ENCODE measurements around the gene TLE6. TPM values are rescaled to one million over a fixed set of nuclear protein-coding genes. Genes with fewer than 3 reads are reported as not detected.
A peak's percentile ranks its signal among the peaks of the same experiment; 100 is the strongest.

TLE6 gene
- total and polyA plus RNA-seq, 10 of the 15 experiments (the other 5 are each of a cell fraction or from before 2014, with no cell fraction given): 2.7 to 13.8 (median 6.4) TPM

GRCh38 chr19:2974342-2975041 is 2.9 kb upstream of the TLE6 start:
- Histone ChIP-seq H3K27me3 (replicated peaks in 1 of 2; ENCODE audit: control insufficient read depth in 2 of 2, insufficient read depth in 2 of 2, low read length in 1 of 2) (no peaks in the 10 kb centered on the region; a peak in 1 of 4 replicates), H4K20me1 (ENCODE audit: control insufficient read depth, insufficient read depth) (no peaks in the 10 kb centered on the region), H3K9me3 (replicated peaks; ENCODE audit: control insufficient read depth, insufficient read depth, low read length) (no peaks in the 10 kb centered on the region), H3K36me3 (ENCODE audit: control insufficient read depth in 2 of 2, insufficient read depth in 2 of 2, low read length in 1 of 2) (no peaks in the 10 kb centered on the region), H3K79me2 (ENCODE audit: control insufficient read depth, insufficient read depth, low read length) (no peaks in the 10 kb centered on the region), H2AFZ (ENCODE audit: control insufficient read depth, low read depth, low read length) (no peak overlapping the region), H3K4me2 (ENCODE audit: control insufficient read depth, insufficient read depth) (no peak overlapping the region), H3K4me1 (ENCODE audit: control insufficient read depth, insufficient read depth, low read length) (peaks cover 11% of the 10 kb centered on the region), H3K27ac (ENCODE audit: control insufficient read depth, insufficient read depth) (no peak overlapping the region), H3K9ac (ENCODE audit: control insufficient read depth, insufficient read depth, low read length) (no peak overlapping the region), H3K4me3 (no peak overlapping the region)
- FAIRE-seq (no peak), DNase-seq (ENCODE audit: low read depth, low spot score) (no peak), ATAC-seq (no peak)
- TF ChIP-seq POLR2AphosphoS5 (IDR thresholded peaks at IDR 0.05; ENCODE audit: low read length) (no peak), LARP7 (IDR thresholded peaks at IDR 0.05) (no peak), HDAC6 (IDR thresholded peaks at IDR 0.05; ENCODE audit: unreplicated experiment) (no peak)
- ChIA-PET CTCF (interaction anchor here (1.3 kb wide), 2 partner anchors 12 to 129 kb away, joined by 3 to 4 read pairs; no protein-coding TSS in a partner anchor), POLR2A (no interaction called here), SMC1A (ENCODE audit: uncharacterized antibody, unreplicated experiment) (no interaction called here), RAD21 (ENCODE audit: unreplicated experiment) (no interaction called here)
- BruUV-seq (replicated peaks): no TSS peak
- in situ Hi-C loops (cut with MboI): no loop called here
- 26% methylated on average over 13 of the region's 14 CpGs for WGBS (ENCODE audit: insufficient coverage, insufficient replicate concordance, low lambda C conversion rate, missing lambda C conversion rate)
- intact Hi-C loops (cut with micrococcal nuclease; ENCODE audit: unreplicated experiment): no loop called here

DNA sequence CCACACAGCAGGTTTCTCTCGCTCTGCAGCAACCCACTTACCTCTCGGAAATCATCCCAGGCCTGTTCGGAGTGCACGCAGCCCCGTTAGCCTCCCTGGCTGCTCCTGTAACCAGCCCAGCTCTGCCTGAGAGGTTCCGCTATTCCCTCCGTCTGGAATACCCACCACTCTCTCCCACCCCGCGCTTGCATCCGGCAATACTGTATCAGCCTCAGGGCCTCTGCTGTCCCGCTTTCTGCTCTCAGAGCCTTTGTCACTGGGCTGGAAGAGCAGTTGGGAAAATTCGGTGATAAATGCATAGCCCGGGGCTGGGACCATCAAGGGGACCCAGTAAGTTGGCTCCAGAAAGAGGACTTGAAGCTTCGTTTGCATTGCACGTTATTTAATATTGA is 759 bp upstream of the TLE6 start:
- ATAC-seq (peak; percentile 4; the same call in 2 of the 3 replicates), FAIRE-seq (no peak), DNase-seq (ENCODE audit: low read depth, low spot score) (no peak)
- H4K20me1 ChIP-seq (ENCODE audit: control insufficient read depth, insufficient read depth): no peaks in the 10 kb centered on the region
- 31% methylated on average over 15 of the region's 15 CpGs for WGBS (ENCODE audit: insufficient coverage, insufficient replicate concordance, low lambda C conversion rate, missing lambda C conversion rate)
- H3K27me3 ChIP-seq (replicated peaks in 1 of 2; ENCODE audit: control insufficient read depth in 2 of 2, insufficient read depth in 2 of 2, low read length in 1 of 2): no peaks in the 10 kb centered on the region
- POLR2A ChIA-PET: interaction anchor here (0.8 to 1.3 kb wide), 4 partner anchors 17 to 87 kb away, joined by 3 to 7 read pairs (median 4); no protein-coding TSS in a partner anchor
- peak overlapping the region; percentile 94 for H2AFZ ChIP-seq (ENCODE audit: control insufficient read depth, low read depth, low read length)
- peak; percentile 67; the same call in 1 of the 2 replicates for TF ChIP-seq IKZF1 (conservative IDR thresholded peaks at IDR 0.05)
- TF ChIP-seq IKZF2 (IDR thresholded peaks at IDR 0.05): 0 out of 4 replicates have a peak, but pooled peaks have one; percentile 42 to 43
- no peak for TF ChIP-seq SMAD5 (IDR thresholded peaks at IDR 0.05; ENCODE audit: low read depth)
- no peaks in the 10 kb centered on the region for H3K9me3 ChIP-seq (replicated peaks; ENCODE audit: control insufficient read depth, insufficient read depth, low read length)
- RAD21 ChIA-PET (ENCODE audit: unreplicated experiment): interaction anchor here (0.7 to 2.4 kb wide), 3 partner anchors 26 to 1085 kb away, joined by 3 to 12 read pairs (median 8); no protein-coding TSS in a partner anchor
- H3K9ac ChIP-seq (ENCODE audit: control insufficient read depth, insufficient read depth, low read length): peak overlapping the region; percentile 69
- BruUV-seq (replicated peaks): TSS peak; percentile 93
- SMC1A ChIA-PET (ENCODE audit: uncharacterized antibody, unreplicated experiment): interaction anchor here (0.8 to 1.6 kb wide), 4 partner anchors 18 to 59 kb away, joined by 3 to 5 read pairs (median 4); no protein-coding TSS in a partner anchor
- in situ Hi-C loops (cut with MboI) (no loop called here), intact Hi-C loops (cut with micrococcal nuclease; ENCODE audit: unreplicated experiment) (no loop called here)
- H3K27ac ChIP-seq (ENCODE audit: control insufficient read depth, insufficient read depth): peak overlapping the region; percentile 58
- H3K4me3 ChIP-seq: peak overlapping the region; percentile 90
- no peaks in the 10 kb centered on the region for H3K36me3 ChIP-seq (ENCODE audit: control insufficient read depth in 2 of 2, insufficient read depth in 2 of 2, low read length in 1 of 2)
- H3K4me2 ChIP-seq (ENCODE audit: control insufficient read depth, insufficient read depth): peak overlapping the region; percentile 100
- H3K79me2 ChIP-seq (ENCODE audit: control insufficient read depth, insufficient read depth, low read length): no peaks in the 10 kb centered on the region
- H3K4me1 ChIP-seq (ENCODE audit: control insufficient read depth, insufficient read depth, low read length): peaks cover 11% of the 10 kb centered on the region
- CTCF ChIA-PET: interaction anchor here (0.6 to 2.1 kb wide), 5 partner anchors 14 to 496 kb away, joined by 3 to 8 read pairs (median 3); no protein-coding TSS in a partner anchor

Measured in GM12878 (cell line).